ENCODE results near the gene SLC25A39. TPM values are rescaled to one million over a fixed set of nuclear protein-coding genes. Genes with fewer than 3 reads are reported as not detected.

The SLC25A39 gene
- total and polyA plus RNA-seq, 4 donors: 50.2 to 107 (median 58.1) TPM

Other genes starting within 250 kb of the SLC25A39 start
- 10 to 100 TPM; 69.7 to 82.6 TPM for gene HDAC5, start 201.2 kb downstream of the SLC25A39 start, total RNA-seq
- 10 to 100 TPM; 28.9 to 83.4 TPM for gene HDAC5, start 201.2 kb downstream of the SLC25A39 start, polyA plus RNA-seq
- gene HROB, start 182.9 kb downstream of the SLC25A39 start, total RNA-seq: 1 to 10 TPM in 1 of 2 donors, under 1 TPM in 1; 0.58 to 1.3 TPM
- 1 to 10 TPM in 1 of 2 donors, not detected in 1; 1.7 TPM for gene HROB, start 182.9 kb downstream of the SLC25A39 start, polyA plus RNA-seq
- gene ASB16, start 154.1 kb downstream of the SLC25A39 start, total RNA-seq: 1 to 10 TPM; 1.4 to 2.1 TPM
- 1 to 10 TPM in 1 of 2 donors, under 1 TPM in 1; 0.88 to 1.4 TPM for gene ASB16, start 154.1 kb downstream of the SLC25A39 start, polyA plus RNA-seq
- gene TMUB2, start 137.9 kb downstream of the SLC25A39 start, total RNA-seq: 10 to 100 TPM; 25.8 to 39.7 TPM
- 10 to 100 TPM; 13.4 to 59.8 TPM for gene TMUB2, start 137.9 kb downstream of the SLC25A39 start, polyA plus RNA-seq
- gene ATXN7L3, start 124.9 kb downstream of the SLC25A39 start, total RNA-seq: 10 to 100 TPM; 62.9 to 67.5 TPM
- 10 to 100 TPM; 18.7 to 35.7 TPM for gene ATXN7L3, start 124.9 kb downstream of the SLC25A39 start, polyA plus RNA-seq
- 10 to 100 TPM; 39.1 to 75.4 TPM for gene UBTF, start 105.1 kb downstream of the SLC25A39 start, total RNA-seq
- gene UBTF, start 105.1 kb downstream of the SLC25A39 start, polyA plus RNA-seq: 10 to 100 TPM; 26.5 to 45.9 TPM
- gene SLC4A1, start 56.7 kb downstream of the SLC25A39 start, total RNA-seq: 10 to 100 TPM in 1 of 2 donors, 1 to 10 TPM in 1; 1.5 to 10.2 TPM
- gene SLC4A1, start 56.7 kb downstream of the SLC25A39 start, polyA plus RNA-seq: under 1 TPM; 0.08 to 0.25 TPM
- under 1 TPM in 1 of 2 donors, not detected in 1; 0.75 TPM for gene RUNDC3A, start 16.2 kb downstream of the SLC25A39 start, total RNA-seq
- under 1 TPM; 0.26 to 0.50 TPM for gene RUNDC3A, start 16.2 kb downstream of the SLC25A39 start, polyA plus RNA-seq
- gene GRN, start 20.5 kb upstream of the SLC25A39 start, total RNA-seq: 100 to 1,000 TPM; 162 to 248 TPM
- 100 to 1,000 TPM; 125 to 145 TPM for gene GRN, start 20.5 kb upstream of the SLC25A39 start, polyA plus RNA-seq
- 1 to 10 TPM in 1 of 2 donors, under 1 TPM in 1; 0.45 to 2.0 TPM for gene FAM171A2, start 39.0 kb upstream of the SLC25A39 start, total RNA-seq
- under 1 TPM in 1 of 2 donors, not detected in 1; 0.05 TPM for gene FAM171A2, start 39.0 kb upstream of the SLC25A39 start, polyA plus RNA-seq
- gene ITGA2B, start 64.8 kb upstream of the SLC25A39 start, total RNA-seq: 1 to 10 TPM; 3.3 to 3.4 TPM
- gene ITGA2B, start 64.8 kb upstream of the SLC25A39 start, polyA plus RNA-seq: 1 to 10 TPM in 1 of 2 donors, under 1 TPM in 1; 0.38 to 1.2 TPM
- 10 to 100 TPM; 42.7 to 56.5 TPM for gene GPATCH8, start 178.6 kb upstream of the SLC25A39 start, total RNA-seq
- gene GPATCH8, start 178.6 kb upstream of the SLC25A39 start, polyA plus RNA-seq: 10 to 100 TPM in 1 of 2 donors, 1 to 10 TPM in 1; 4.9 to 11.8 TPM
- gene FZD2, start 232.7 kb upstream of the SLC25A39 start, total RNA-seq: 10 to 100 TPM in 1 of 2 donors, 1 to 10 TPM in 1; 7.4 to 22.1 TPM
- gene FZD2, start 232.7 kb upstream of the SLC25A39 start, polyA plus RNA-seq: 1 to 10 TPM; 3.9 to 9.8 TPM

Data from aorta (tissue), 4 donors.